CMK (cell line): ENCODE data around the gene CLCNKB.
A peak's percentile ranks its signal among the peaks of the same experiment; 100 is the strongest.
"Not testable (repeated sequence)": the region's sequence is repeated elsewhere in the genome, so short reads cannot be mapped to it uniquely, and the experiment has no call there.

Source experiments
- DNase-seq: peaks from one replicate; pipeline ENCODE4 v3.0.0-alpha.2; 2010; ENCODE audit warnings: low read depth

CLCNKB gene

DNA sequence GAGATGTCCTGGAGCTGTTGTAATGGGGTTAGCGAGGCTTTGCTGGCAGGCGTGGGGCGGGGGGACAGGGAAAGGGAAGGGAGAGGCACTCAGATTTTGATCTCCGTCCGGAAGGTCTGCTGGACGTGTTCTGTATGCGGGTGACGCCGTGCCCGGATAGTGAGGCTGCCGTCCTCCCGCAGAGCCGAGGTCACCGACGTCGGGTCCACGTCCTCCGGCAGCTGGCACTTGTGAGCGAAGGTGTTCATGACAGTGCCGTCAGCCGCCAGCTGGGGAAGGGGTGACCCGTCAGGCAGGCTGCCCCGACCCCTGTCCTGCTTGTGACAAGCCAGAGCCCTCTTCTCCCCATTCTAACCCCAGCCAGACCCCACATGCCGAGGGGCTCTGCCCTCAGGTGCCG, 28.1 kb upstream of the CLCNKB start:
- DNase-seq = no peak

DNA sequence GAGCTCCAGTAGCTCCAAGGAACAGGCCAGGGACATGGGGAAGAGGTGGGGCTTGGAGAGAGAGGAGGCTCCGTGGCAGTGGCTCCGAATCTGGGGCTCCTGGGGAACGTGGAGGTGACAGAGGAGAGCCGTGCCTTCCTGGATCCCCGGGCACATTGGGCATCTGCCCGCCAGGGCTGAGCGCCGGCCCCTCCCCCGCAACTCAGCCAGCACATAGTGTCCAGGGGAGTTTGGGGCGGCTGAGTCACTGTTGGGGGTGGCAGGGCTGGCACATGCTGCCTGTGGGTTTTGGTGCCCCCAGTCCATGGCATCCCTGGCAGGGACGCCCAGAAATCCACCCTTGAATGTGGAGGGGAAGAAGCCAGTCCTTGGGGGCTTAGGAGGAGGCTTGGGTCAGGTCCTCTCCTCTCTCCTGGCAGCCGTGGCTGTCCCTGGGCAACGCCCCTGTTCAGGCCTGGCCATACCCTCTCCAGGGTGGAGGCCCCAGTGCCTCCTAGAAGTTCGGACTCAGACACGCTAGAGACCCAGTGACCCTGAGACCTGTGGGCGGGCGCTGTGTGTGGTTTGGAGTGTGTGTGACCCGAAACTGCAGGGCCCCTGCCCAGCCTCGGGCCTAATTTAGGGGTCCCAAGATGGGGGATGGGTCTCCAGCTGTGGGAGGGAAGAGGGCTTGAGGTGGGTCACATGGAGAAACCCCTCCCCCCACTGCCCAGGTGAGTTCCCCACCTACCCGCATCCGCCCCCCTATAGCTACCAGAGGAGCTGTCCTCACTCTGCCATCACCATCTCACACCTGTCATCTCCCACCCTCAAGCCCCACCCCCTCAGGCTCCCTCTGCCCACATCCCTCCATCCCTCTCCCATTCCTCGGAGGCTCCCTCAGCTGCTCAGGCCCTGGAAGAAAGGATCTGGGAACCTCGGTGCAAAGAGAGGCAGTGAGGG, 27.4 kb upstream of the CLCNKB start:
- no peak for DNase-seq

DNA sequence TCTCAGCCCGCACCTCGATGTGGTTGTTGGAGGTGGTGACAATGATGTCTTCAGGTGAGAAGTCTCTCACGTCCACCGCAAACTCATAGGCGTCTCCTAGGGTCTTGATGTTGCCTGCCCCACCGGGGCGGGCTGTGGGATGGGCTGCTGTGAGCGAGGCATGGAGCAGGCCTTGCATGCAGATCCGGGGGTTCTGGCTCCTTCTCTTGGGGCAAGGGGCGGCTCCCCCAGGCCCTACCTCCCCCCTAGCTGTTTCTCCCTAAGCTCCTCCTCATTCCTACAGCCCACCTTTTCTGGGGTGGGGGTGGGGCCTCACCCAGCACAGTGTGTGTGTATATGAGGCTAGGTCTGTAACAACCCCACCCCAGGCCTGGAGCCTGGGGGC, 26.5 kb upstream of the CLCNKB start:
- DNase-seq = no peak

DNA sequence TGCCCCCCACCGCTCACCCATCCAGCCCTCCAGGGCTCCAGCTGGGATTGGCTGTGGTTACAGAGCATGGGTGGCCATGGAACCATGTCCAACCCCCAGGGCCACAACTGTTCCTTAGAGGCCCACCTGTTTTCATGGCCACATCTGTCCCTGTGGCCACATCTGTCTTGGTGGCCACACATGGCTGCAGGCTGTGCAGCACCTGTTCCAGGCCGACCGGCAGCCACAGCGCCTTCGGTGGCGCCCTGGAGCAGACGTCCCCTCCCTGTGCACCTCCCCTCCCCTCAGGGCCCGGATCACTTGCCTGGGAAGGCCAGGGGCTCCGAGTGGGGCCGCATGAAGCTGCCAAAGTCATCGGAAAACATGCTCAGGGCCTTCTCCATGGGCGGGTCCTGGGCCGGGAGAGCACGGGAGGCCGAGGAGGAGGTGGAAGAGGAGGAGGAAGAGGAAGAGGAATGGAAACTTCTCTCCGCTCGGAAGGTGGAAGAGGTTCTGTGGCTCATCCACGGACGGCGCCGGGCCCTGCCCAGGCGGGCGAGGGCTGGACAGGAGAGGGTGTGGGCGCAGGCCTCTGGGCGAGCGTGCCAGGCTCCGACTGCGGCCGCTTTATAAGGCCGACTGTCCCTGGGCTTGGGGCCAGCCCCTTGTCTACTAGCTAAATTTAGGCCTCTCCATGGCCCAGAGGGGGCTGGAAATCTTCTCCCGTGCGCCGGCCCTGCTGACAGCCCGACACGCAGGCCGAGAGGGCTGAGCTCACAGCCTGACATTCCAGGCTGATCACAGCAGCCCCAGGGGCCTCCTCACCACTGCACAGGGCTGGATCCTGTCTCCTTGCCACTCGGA, 25.9 kb upstream of the CLCNKB start, which contains the start of gene HSPB7:
HSPB7 (minus strand) TSS at position 583 of the 843 bp plus-strand sequence; CDS start at position 503, 80 bp downstream.
- DNase-seq = no peak

DNA sequence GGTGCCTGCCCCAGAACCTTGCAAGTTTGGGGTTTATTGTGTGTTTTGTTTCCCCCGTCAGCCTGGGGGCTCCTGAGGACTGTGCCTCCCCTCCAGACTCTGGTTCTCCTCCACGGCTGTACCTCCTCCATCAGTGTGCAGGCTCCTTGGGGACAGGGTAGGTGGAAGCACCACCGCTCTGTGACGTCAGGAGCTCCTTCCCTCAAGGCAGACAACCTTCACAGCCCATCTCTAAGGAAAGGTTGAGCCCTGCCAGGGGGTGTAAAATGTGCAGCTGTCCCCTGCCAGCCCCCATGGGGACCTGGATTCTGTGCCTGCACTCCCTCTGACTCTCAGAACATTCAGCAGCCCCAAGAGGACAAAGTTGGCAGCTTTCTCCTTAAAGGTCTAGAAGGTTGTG, 25.3 kb upstream of the CLCNKB start:
- DNase-seq = no peak

DNA sequence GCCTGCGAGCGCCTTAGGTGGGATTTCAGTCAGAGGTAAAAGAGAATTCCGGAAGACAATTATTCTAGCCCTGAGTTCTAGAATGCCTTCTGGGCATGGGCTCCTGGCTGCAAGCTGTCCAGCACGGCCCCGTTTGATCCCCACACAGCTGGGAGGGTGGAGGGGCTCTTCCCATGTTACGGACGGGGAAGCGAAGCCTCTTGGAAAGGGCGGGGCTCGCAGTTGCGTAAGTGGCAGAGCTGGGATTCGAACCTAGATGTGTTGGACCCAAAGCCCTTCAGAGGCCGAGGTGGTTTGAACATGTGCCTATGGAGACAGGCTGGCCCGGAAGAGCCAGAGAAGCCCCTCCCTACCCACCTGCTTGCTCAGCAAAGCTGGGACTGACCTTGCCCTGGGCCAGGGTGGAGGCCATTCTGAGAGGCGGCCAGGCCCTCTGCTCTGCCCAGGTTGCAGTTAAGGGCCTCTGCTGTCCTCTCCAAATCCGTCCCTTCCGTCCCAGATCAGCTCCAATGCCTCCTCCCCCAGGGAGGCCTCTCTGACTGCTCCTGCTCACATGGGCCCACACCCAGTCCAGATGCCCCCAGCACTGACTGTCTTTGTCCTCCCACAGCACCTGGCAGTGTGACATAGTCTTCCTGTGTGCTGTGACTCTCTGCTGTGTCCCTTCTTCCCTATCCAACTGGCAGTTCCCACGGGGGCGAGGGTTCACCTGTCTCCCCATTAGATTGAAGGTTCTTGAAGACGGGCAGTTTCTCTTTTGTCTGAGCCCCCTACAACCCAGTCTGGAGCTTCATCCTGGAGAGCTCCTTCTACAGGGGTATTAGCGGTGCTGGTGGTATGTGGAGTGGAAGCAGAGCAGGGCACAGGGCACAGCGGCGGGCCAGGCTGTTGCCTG, 24.6 kb upstream of the CLCNKB start:
- DNase-seq = no peak

DNA sequence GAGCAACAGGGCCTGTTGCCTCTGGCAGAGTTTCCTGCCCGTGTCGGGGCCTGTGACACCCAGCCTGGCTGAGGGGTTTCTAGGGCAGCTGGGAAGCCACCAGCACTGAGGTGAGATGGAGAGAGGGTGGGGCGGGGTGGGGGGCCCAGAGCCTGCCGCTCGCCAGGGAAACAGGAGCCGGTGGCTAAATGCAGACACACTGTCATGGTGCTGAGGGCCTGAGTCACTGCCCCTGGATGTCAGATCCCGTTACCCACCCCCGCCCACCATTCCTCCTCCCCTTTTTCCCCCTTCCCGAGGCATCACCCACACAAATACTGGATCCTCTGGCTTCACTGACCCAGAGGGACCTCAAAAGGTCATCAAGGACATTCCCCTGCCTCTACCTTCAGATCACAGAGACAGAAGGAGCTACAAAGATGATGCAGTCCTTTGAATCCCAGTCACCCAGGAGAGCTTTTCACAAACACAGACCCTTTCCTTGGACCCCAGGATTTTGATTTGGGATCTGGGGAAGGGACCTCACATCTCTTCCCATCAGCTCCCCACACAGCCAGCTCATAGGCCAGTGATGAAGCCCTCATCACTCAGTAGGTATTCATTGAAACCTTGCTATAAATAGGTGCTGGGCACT, 23.8 kb upstream of the CLCNKB start:
- DNase-seq = no peak

DNA sequence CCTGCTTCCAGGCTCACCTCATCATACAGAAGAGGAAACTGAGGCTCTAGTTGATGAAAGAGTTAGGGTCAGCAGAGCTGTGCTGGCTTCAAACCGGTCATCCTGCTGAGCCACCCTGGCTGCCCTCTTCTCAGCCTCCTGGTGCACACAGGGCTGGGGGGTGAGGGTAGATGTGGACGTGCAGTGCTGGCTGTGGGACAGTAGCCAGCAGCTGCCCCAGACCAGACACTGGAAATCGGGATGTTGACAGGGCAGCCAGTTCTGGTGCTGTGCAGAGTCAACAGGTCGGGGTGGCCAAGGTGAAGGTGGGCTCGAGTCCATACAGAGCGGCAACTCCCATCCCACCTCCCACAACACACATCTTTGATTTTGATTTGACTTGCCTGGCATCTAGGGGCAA, 23.3 kb upstream of the CLCNKB start:
- DNase-seq = no peak

DNA sequence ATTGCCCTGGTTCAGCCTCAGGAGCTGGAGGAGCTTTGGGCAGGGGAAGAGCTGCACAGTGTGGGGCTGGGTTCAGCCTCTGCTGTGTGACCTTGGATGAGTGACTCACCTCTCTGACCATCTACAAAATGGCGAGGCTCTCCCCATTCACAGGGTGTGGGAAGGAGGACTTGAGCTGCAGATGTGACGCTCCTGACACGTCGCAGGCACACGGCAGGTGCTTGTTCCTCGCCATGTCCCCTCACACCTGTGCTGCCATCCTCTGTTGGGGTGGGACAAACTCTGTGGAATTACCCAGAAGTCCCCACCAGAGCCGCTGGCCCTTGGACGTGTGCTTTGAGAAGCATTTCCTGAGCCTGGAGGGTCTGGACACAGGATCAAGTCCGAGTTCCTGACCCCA, 22.7 kb upstream of the CLCNKB start:
- not testable (repeated sequence) for DNase-seq

DNA sequence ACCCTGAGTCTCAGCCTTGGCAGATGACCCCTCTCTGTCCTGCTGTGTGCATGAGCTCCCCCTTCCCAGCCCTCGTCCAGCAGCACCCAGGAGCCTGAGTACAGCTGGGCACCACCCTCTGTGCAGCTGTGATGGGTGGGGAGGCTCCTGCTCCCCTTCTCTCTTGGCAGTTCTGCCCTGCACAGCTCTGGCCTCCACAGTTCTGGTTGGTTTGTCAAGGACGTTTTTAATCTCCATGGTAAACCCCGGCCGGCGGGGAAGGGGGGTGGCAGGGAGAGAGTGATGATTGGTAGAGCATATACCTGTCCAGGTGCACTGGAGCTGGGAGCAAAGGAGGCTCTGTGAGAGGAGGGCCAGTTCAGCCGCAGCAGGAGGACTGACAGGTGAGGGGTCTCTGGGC, 21.9 kb upstream of the CLCNKB start, which contains the start of gene CLCNKA:
CLCNKA (plus strand) TSS at position 356 of the 400 bp plus-strand sequence. CDS start 584 bp downstream, outside the sequence.
- no peak for DNase-seq

DNA sequence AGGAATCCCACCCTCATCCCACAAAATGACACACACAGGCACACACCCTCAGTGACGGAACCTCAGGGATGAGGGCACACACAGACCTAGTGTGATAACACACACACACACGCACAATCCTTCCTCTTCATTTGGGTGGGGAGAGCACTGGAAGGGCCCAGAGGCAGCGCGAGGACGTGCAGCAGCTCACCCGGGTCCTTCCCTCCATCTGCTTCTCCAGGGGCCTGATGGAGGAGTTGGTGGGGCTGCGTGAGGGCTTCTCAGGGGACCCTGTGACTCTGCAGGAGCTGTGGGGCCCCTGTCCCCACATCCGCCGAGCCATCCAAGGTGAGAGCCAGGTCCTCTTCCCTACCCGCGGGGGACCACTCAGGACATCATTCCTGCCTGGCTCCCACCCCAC, 21.2 kb upstream of the CLCNKB start:
- DNase-seq = no peak

DNA sequence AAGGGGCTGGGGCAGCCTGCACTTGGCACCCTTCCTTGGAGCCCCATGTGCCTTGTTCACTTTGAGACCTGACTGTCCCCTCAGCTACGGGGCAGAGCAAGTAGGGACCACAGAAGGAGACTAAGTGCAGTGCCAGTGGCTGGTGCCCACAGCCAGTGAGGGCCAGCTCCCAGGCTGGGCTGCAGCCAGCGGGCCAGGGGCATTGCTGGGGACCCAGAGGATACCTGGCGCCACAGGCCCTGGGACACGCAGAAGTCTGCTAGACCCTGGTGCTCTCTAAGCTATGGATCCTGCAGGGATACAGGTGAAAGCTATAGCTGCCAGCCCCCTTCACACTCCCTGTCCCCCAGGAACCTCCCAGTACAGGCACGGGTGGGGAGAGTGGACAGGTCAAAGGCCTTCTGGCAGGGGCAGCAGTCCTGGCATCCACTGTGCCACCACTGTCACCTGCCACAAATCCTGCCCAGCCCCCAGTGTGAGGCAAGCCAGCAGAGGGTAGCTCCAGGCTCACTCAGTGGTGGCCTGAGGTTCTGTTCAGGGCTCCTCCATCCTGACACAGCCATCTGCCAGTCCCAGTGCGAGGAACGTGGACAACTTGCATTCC, 20.4 kb upstream of the CLCNKB start:
- DNase-seq = no peak

DNA sequence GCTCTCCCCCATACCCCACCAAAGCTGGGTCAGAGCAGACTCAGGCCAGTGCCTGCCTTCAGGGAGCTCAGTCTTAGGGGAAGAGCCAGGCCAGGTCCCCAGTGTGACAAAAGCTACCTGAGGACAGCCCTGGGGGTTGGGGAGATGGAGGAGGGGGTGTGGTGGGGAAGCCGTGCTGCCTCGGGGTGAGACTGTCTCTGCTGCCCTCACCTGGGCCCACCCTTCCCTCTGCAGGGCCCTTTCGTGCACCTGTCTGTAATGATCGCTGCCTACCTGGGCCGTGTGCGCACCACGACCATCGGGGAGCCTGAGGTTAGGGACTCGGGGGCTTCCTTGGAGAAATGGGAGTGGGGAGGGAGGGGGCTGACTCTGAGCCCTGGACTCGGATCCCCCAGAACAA, 17.3 kb upstream of the CLCNKB start:
- not testable (repeated sequence) for DNase-seq

DNA sequence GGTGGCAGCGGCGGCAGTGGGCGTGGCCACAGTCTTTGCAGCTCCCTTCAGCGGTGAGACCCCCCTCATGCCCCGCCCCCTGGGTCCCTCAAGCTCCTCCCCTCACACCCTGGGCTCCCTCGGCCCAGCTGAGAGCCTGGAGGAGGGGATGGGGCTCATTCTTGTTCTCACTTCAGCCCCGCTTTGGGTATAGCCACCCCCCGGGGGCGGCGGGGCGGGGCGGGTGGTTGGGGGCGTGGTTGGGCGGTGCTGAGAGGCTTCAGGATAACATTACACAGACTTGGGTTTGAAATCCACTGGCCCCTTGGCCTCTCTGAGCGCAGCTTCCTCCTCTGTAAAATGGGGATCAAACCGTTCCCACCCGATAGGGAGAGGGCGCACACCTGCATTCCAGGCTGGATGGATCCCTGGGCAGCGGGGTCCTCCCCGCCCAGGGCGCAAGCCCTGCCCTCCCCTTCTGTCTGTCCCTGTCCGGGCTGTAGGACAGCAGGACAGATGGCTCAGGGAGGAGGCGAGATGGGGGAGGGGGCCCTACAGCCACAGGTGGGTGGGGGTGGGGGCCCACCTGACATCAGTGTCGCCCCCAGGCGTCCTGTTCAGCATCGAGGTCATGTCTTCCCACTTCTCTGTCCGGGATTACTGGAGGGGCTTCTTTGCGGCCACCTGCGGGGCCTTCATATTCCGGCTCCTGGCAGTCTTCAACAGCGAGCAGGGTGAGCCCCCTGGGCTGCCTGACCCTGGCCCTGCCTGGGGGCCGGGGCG, 16.7 kb upstream of the CLCNKB start:
- DNase-seq = no peak

DNA sequence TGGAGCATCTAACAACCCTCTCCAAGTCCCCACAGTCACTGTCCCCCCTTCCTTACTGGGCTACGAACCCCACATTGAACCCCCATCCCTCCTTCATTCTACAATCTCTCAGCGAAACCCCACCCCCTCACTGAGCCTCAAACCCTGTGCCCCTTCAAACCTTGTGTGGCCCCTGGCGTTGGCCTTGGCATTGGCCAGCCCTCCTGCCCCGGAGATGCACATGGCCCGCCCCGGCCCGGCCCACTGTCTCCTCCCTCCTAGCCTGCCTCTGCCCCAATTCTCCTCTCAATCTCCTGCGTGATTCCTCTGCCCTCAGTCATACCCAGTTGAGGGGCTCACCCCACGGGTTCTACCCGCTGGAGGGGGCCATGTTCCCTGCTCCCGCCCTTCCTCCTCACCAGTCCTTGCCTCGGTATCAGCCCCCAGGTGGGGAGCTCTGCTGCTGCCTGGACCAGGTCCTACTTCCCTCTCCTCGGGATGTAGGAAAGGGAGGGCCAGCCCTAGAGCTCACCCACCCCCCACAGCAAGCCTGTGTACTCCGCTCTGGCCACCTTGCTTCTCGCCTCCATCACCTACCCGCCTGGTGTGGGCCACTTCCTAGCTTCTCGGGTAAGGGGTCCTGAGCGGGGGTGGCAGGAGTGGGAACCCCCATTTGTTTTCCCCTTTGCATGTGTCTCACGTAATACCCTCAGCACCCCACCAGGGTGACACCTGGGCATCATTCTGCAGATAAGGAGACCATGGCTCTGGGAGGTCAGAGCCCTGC, 15.2 kb upstream of the CLCNKB start:
- DNase-seq = no peak

DNA sequence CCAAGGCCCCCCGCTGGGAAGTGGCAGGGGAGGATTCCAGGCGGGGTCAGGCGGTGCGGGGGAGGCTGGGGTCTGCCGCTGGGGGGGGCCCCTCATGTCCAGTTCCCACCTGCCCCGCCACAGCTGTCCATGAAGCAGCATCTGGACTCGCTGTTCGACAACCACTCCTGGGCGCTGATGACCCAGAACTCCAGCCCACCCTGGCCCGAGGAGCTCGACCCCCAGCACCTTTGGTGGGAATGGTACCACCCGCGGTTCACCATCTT, 14.6 kb upstream of the CLCNKB start:
- DNase-seq = not testable (repeated sequence)

DNA sequence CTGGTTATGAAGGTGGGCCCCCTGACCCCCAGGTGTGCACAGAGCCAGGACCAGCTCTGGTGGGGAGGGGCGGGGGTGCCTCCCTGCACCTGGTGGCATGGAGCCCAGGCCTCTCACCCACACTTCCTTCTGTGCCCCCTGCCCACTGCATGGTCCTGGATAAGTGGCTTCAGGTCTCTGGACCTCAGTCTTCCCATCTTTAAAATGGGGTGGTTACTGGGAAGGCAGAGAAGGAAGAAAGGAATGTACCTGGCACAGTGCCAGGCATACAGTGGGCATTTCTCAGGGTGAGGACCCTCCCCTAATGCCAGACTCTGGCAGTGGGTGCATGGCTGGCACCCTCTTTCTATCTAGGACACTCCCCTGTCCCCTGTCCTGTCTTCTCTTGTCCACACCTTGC, 14.3 kb upstream of the CLCNKB start:
- no peak for DNase-seq

DNA sequence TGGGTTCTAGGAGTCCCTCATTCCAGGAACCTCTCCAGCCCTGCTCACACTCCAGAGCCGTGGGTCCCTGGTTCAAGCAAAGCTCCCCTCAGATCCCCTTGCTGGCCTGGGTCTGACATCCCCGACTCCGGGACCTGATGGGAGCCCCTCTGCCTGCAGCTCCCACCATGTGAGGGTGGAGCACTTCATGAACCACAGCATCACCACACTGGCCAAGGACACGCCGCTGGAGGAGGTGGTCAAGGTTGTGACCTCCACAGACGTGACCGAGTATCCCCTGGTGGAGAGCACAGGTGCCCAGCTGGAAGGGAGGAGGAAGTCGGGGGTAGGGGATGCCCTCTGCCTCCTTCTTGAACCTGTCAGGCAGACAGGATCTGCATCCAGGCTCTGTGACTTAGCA, 12.0 kb upstream of the CLCNKB start:
- no peak for DNase-seq

DNA sequence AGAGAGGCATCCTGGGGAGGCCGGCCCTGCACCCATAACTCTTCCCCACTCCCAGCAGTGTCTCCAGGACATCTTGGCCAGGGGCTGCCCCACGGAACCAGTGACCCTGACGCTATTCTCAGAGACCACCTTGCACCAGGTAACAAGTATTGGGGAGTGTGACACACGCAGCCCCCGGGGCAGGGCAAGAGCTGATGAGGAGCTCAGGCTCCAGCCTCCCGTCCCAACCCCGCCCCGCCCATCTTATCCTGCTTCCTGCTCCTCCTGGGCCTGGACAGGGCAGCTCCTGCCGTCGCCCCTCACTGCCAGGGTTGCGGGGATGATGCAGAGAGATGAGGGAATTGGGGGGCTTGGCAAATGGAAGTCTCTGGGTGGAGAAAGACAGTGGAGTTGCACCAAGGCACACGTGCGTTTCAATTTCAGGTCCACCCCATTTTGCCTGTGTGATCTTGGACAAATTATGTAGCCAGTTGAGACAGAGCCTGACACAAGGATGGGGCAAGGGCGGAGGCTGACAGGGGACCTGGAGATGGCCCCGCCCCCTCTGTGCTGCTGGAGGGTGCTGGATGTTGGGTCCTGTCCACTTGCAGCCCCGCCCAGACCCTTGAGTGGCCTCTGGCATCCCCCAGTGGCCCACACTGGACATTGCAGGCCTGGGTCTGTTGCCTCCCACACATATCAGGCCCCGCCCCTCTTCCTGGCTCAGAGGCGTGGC, 11.0 kb upstream of the CLCNKB start:
- peak; percentile 94 for DNase-seq
